NCI-H1694 treated with DMSO at 0.1 percent for 48 hours (cell line): ENCODE data around the gene TRPM1.
A peak's percentile ranks its signal among the peaks of the same experiment; 100 is the strongest.

Experiments used
- DNase-seq: peaks from one replicate; lab custom pipeline; 2025; lab: John Stamatoyannopoulos, UW

TRPM1 gene

DNA sequence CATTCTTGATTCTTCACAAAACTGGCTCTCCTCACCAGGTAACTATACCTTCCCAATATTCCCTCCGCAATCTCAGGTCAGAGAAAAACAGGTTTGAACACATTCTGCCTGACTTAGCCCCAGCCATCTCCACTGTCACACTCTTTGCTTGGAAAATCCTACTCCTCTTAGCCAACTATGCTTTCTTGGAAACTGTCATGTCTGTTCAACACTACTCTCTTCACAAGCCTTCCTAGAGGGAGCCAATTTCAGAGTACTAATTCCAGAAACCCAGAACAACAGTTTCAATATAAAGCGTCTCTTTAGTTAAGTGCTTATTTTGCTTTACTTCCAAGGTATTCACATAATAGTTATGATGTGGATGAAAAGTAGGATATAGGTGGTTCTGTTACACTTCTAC, 131.8 kb downstream of the TRPM1 start:
- no peak for DNase-seq

DNA sequence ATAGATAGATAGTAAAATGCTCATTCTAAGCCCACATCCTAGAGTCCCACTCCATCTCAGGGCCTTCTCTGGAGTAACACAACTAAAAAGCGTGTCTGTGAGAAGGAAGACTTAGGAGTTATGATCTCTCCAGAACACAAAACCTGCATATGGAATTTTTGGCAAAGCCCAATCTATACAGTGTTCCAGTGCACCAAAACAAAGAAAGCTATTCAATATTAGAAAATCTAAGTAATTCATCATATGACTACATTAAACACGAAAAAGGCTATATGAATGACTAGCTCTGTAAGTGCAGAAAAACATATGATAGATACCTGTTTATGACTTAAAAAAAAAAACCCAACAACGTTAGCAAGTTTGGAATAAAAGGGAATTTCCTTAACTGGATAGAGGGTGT, 137.8 kb downstream of the TRPM1 start:
- no peak for DNase-seq

DNA sequence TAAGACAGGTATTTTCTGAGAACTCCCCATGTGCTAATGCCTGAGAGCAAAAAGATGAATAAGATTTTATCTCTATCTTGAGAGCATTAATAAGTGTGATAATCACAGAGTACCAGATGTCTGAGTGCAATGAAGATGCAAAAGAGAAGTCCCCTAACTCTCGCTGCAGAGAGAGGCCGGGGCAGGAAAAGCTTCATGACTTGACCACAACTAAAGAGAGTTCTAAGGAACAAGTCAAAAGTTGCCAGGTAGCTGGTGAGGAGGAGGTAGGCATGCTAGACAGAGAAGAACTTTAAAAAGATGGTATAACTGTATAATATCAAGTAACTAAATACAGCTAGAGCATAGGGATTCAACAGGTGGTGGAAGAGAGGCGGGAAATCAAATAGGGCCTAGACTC, 138.9 kb downstream of the TRPM1 start:
- DNase-seq = no peak

DNA sequence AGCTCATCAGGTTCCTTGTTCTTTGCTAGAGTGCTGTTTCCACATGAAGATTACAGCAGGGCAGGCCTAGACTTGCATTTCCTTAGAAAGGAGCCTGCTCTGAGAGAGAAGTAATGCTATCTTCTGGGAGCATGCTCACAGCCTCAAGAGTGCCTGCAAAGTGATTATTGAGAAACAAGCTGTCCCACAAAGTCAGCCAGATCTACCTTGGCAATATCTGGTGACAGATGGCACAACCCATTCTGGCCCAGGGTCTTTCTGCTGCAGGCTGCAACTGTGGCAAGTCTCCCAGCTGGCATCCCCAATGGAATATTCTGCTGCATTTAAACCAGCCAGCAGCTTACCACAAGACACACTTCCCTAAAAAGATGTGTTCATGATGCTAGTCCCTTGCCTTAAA, 139.4 kb downstream of the TRPM1 start:
- peak; percentile 58 for DNase-seq

DNA sequence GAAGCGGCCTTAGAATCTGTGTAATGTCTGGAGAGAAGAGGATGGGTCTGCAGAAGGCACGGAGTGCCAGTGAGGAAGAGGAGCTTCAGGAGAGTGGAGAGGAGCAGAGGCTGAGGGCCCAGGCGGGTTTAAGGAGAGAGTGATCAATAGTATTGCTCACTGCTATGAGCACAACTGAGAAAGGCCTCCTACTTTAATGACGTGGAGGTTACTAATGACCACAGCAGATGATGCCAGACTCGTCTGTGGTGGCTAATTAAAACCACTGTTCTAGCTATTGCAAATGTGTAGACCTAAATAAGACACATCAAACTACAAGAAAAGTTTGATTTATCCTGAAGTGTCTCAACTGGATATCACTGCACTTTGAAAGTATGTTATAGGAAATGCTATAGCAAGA, 143.3 kb downstream of the TRPM1 start:
- no peak for DNase-seq

DNA sequence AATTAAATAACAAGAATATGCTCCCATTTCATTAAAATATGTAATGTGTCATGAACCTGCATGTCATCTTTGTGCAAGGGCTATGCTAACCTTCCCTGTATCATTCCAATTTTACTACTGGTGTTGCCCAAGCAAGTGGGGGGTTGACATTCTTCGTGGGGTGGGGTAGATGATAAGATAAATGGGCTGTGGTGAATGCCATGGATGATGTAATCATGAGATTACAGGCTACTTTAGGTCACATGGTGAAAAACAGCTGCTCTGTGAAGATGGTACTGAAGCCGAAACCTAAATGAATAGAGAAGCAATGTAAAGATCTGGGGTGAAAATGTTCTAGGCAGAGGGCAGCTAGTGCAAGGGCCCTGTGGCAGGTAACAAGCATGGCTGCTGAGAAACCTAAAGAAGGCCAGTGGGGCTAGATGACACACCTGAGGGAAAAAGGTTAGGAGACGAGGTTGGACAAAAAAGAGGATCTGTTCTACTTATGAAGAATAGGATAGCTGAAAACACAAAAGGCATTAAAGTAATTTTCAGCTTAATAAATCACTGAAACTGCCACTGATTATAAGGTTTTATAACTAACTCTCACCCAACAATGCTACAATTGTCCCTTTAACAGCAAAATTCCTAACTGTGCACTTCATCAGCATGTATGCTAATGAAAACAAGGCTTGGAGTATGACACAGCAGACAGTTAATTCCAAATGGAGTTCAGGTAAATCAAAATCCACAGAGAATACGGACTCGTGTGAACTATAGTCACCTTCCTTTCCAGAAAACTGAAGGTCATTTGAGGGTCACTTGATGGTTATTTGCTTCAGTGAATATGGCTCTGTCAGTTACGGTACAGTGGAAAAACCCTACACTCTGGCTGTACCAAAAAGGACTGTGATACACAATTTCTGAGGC, 145.1 kb downstream of the TRPM1 start:
- no peak for DNase-seq

DNA sequence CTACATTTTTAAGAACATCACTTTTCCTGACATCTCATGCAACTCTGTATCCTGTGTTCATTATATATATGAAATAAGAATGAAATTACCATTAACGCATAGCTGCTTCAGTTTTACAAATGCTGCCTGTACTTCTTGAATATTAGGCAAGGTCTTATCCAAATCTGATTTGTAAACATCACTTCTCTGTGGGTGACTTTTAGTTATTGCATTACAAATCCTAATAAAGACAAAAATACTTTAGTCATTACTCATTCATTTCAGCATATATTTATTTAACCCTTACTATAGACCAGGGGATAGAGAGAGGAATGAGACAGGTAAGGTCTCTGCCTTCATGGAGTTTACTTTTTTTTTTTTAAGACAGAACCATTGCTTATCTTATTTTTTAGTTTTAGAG, 146.9 kb downstream of the TRPM1 start:
- DNase-seq = no peak

DNA sequence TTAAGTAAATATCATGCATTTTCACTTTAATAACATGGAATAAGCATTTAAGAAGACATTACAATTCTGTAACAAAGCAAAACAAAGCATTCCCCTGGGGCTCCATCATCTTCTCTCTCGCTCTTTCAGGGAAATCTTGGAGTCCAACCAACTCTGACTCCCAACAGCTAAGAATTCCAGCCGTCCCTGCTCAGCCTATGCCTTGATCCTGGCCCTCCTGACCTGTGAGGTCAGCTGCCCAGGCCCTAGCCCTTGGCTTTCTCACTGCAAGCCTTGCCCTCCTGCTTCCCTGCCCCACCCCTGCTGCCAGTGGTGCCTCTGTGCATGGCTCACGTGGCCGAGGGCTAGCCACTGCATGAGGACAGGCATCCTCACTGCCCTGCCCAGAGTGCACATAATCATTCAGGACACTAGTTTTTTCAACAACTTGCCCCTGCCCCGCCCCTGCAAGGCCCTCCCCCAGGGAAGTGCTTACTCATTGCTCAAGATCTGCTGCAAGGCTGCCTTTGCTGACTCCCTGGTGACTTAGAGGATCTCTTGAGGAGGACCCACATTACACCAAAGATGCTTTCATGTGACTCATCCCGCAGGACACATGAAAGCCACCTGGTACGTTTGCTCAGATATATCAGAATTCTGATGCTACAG, 147.7 kb downstream of the TRPM1 start:
- DNase-seq = no peak

DNA sequence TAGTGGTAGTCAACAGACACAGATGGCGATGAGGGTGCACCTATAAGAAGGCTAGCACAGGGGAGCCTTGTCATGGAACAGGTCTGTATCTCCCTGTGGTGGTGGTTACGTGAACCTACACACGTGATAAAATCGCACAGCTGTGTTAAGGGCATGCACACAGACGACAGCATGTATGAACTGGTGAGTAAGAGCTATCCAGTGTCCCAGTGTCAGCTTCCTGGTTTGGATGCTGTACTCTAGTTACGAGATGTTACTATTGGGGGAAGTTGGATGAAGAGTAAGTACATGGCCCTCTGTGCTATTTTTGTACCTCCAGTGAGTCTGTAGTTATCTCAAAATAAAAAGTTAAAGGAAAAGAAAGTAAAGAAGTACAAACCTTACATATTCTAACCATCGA, 148.3 kb downstream of the TRPM1 start:
- no peak for DNase-seq
